CD8-positive, alpha-beta memory T cell (primary cell): ENCODE data around the gene KIF5C. TPM values are rescaled to one million over a fixed set of nuclear protein-coding genes. Genes with fewer than 3 reads are reported as not detected.
A peak's percentile ranks its signal among the peaks of the same experiment; 100 is the strongest.
"Not testable (repeated sequence)": the region's sequence is repeated elsewhere in the genome, so short reads cannot be mapped to it uniquely, and the experiment has no call there.

ENCODE experiments used
- CTCF ChIA-PET: fragments of 350-600 bp; sonication (Branson Sonifier 250); formaldehyde crosslinking; loops from one replicate; lab custom pipeline; 2021; ENCODE audit warnings: antibody characterized with exemption; lab: Charles Lee
- POLR2A ChIA-PET: fragments of 350-600 bp; sonication (Branson Sonifier 250); formaldehyde crosslinking; loops from one replicate; lab custom pipeline; 2021; ENCODE audit warnings: antibody characterized with exemption; lab: Charles Lee
- DNase-seq, 5 donors: peaks; one replicate each; pipeline versions ENCODE4 v3.0.0 to v3.0.0-alpha.2; 2020 to 2022; ENCODE audit warnings: mixed read lengths in 1 of 5
- H3K27ac ChIP-seq: one replicate; pipeline ENCODE4 v1.7.0; 2013; ENCODE audit warnings: low read depth, mild to moderate bottlenecking, low read length, moderate library complexity
- H3K27me3 ChIP-seq: 2 replicates; pipeline ENCODE4 v1.7.0; 2013; ENCODE audit warnings: low read length, mild to moderate bottlenecking; ENCODE audit not compliant: insufficient read depth, poor library complexity, severe bottlenecking
- H3K36me3 ChIP-seq: 2 replicates; pipeline ENCODE4 v1.7.0; 2013; ENCODE audit warnings: mild to moderate bottlenecking, low read length, moderate library complexity; ENCODE audit not compliant: insufficient read depth
- H3K4me1 ChIP-seq: 2 replicates; pipeline ENCODE4 v1.7.0; 2013; ENCODE audit warnings: mild to moderate bottlenecking, low read length, moderate library complexity; ENCODE audit not compliant: insufficient read depth
- H3K4me3 ChIP-seq: 2 replicates; pipeline ENCODE4 v1.7.0; 2013; ENCODE audit warnings: mild to moderate bottlenecking, low read length
- H3K9me3 ChIP-seq: 2 replicates; pipeline ENCODE4 v1.7.0; 2013; ENCODE audit warnings: mild to moderate bottlenecking, low read length
- H3K27ac Mint-ChIP-seq, 8 donors: one replicate each; pipeline ENCODE4 v1.8.0; 2020 to 2021; ENCODE audit warnings: mixed read lengths in 8 of 8, mild to moderate bottlenecking in 6 of 8, inconsistent platforms in 3 of 8, moderate library complexity in 3 of 8
- H3K27me3 Mint-ChIP-seq, 2 donors: one replicate each; pipeline ENCODE4 v1.8.0; 2020 to 2021; ENCODE audit warnings: mixed read lengths in 2 of 2, mild to moderate bottlenecking in 1 of 2, moderate library complexity in 1 of 2
- H3K36me3 Mint-ChIP-seq, 3 donors: one replicate each; pipeline ENCODE4 v1.8.0; 2020 to 2021; ENCODE audit warnings: mixed read lengths in 3 of 3, inconsistent platforms in 1 of 3, mild to moderate bottlenecking in 1 of 3
- H3K4me1 Mint-ChIP-seq, 3 donors: one replicate each; pipeline ENCODE4 v1.8.0; 2020 to 2021; ENCODE audit warnings: mixed read lengths in 3 of 3, inconsistent platforms in 1 of 3, mild to moderate bottlenecking in 1 of 3
- H3K4me3 Mint-ChIP-seq, 7 donors: one replicate each; pipeline ENCODE4 v1.8.0; 2020 to 2021; ENCODE audit warnings: mixed read lengths in 7 of 7, mild to moderate bottlenecking in 6 of 7, moderate library complexity in 4 of 7, inconsistent platforms in 2 of 7
- H3K9me3 Mint-ChIP-seq, 5 donors: one replicate each; pipeline ENCODE4 v1.8.0; 2020 to 2022; ENCODE audit warnings: mixed read lengths in 5 of 5, mild to moderate bottlenecking in 3 of 5, moderate library complexity in 2 of 5, inconsistent platforms in 1 of 5
- polyA plus RNA-seq: library from polyadenylated mRNA; unstranded; fragments of 300-500 nt; fragmentation: Illumina TruSeq; gene quantifications from one replicate; pipeline ENCODE4 v1.2.3, GENCODE V29; 2021
- total RNA-seq, 2 experiments: library from RNA; stranded (reverse); gene quantifications; one replicate each; pipeline ENCODE4 v1.2.3, GENCODE V29; 2021

The KIF5C gene
- total and polyA plus RNA-seq, 3 experiments from 2014 or later, result 3.4 to 19.8 (median 18.2) TPM

DNA sequence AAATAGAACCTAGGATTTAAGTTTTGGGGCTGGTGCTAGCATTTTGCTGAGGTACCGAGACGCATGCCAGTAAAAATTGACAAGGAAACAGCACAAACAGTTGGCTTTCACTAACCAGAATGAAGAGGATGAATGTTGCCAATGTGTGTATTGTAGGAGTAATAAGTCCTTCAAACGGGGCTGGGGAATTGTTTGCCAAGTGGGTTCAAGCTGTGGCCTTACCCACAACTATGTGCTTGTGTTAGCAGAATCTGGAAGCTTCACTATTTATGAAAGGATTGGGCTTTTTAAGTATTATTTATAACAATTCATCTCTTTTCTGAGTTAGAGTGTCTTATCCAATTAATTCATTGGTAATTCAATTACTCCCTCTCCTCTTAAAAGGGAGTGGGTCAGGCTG lies 15.0 kb upstream of the KIF5C start:
- Histone ChIP-seq H3K27me3 (no peaks in the 10 kb centered on the region), H3K9me3 (no peaks in the 10 kb centered on the region), H3K4me3 (no peak overlapping the region), H3K36me3 (no peaks in the 10 kb centered on the region), H3K27ac (no peak overlapping the region), H3K4me1 (no peaks in the 10 kb centered on the region)
- Mint-ChIP-seq H3K36me3 (peaks cover 0 to 3% (median 0%) of the 10 kb centered on the region in 3 donors), H3K4me1 (peaks cover 0 to 8% (median 0%) of the 10 kb centered on the region in 3 donors), H3K27ac (no peak overlapping the region), H3K4me3 (no peak overlapping the region), H3K27me3 (peaks cover 16 to 36% of the 10 kb centered on the region in 2 donors), H3K9me3 (no peaks in the 10 kb centered on the region)
- no peak for DNase-seq
- ChIA-PET POLR2A (no interaction called here), CTCF (no interaction called here)

GRCh38 chr2:148861367-148861766 lies 13.7 kb upstream of the KIF5C start:
- Histone ChIP-seq H3K4me1 (no peaks in the 10 kb centered on the region), H3K9me3 (no peaks in the 10 kb centered on the region), H3K4me3 (no peak overlapping the region), H3K27ac (no peak overlapping the region), H3K27me3 (no peaks in the 10 kb centered on the region), H3K36me3 (no peaks in the 10 kb centered on the region)
- Mint-ChIP-seq H3K36me3 (peaks cover 0 to 3% (median 0%) of the 10 kb centered on the region in 3 donors), H3K4me3 (peak overlapping the region in 1 of 7 donors; percentile 64), H3K4me1 (peaks cover 0 to 8% (median 0%) of the 10 kb centered on the region in 3 donors), H3K9me3 (no peaks in the 10 kb centered on the region), H3K27me3 (peaks cover 15 to 35% of the 10 kb centered on the region in 2 donors), H3K27ac (no peak overlapping the region)
- ChIA-PET POLR2A (no interaction called here), CTCF (no interaction called here)
- no peak for DNase-seq

GRCh38 chr2:148862478-148862877 lies 12.5 kb upstream of the KIF5C start:
- H3K36me3 ChIP-seq, H3K4me3 ChIP-seq, H3K9me3 Mint-ChIP-seq, H3K36me3 Mint-ChIP-seq, H3K9me3 ChIP-seq, H3K27me3 ChIP-seq, DNase-seq, H3K27ac ChIP-seq, H3K4me3 Mint-ChIP-seq, POLR2A ChIA-PET, CTCF ChIA-PET, H3K4me1 Mint-ChIP-seq, H3K4me1 ChIP-seq, H3K27ac Mint-ChIP-seq: not testable (repeated sequence)
- peaks cover 14 to 39% of the 10 kb centered on the region in 2 donors for H3K27me3 Mint-ChIP-seq

DNA sequence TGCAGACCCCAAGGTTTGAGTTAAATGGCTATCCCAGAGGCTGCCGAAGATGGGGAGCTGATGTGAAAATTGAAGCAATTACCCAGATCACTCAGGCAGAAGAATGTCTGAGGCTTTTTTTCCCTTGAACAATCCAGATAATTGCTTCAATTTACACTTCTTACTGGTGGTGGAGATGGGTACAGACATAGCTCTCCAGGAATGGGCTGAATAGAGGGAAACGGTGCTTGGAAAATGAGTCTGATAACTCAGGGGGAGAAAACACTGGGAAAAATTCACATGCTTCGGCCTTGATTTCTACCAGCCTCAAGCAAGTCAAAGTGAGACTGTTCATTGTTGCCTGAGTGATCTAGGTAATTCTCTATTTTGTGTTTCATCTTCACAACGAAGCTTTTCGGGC lies 9.5 kb upstream of the KIF5C start:
- Histone ChIP-seq H3K27me3 (no peaks in the 10 kb centered on the region), H3K27ac (no peak overlapping the region), H3K9me3 (no peaks in the 10 kb centered on the region), H3K36me3 (no peaks in the 10 kb centered on the region), H3K4me1 (no peaks in the 10 kb centered on the region), H3K4me3 (no peak overlapping the region)
- H3K4me3 Mint-ChIP-seq, result no peak overlapping the region
- DNase-seq, result no peak
- POLR2A ChIA-PET, result no interaction called here
- peaks cover 0 to 2% (median 0%) of the 10 kb centered on the region in 5 donors for H3K9me3 Mint-ChIP-seq
- H3K27me3 Mint-ChIP-seq, result peaks cover 18 to 49% of the 10 kb centered on the region in 2 donors
- H3K4me1 Mint-ChIP-seq, result peaks cover 0 to 10% (median 0%) of the 10 kb centered on the region in 3 donors
- H3K27ac Mint-ChIP-seq, result no peak overlapping the region
- H3K36me3 Mint-ChIP-seq, result peaks cover 0 to 3% (median 0%) of the 10 kb centered on the region in 3 donors
- CTCF ChIA-PET, result no interaction called here

GRCh38 chr2:148866091-148866490 lies 8.9 kb upstream of the KIF5C start:
- DNase-seq, result no peak
- Mint-ChIP-seq H3K27ac (no peak overlapping the region), H3K36me3 (peaks cover 0 to 3% (median 0%) of the 10 kb centered on the region in 3 donors), H3K4me1 (peaks cover 0 to 9% (median 0%) of the 10 kb centered on the region in 3 donors), H3K4me3 (no peak overlapping the region), H3K27me3 (peaks cover 18 to 51% of the 10 kb centered on the region in 2 donors), H3K9me3 (peaks cover 0 to 2% (median 0%) of the 10 kb centered on the region in 5 donors)
- Histone ChIP-seq H3K27ac (no peak overlapping the region), H3K27me3 (no peaks in the 10 kb centered on the region), H3K36me3 (no peaks in the 10 kb centered on the region), H3K4me1 (no peaks in the 10 kb centered on the region), H3K9me3 (no peaks in the 10 kb centered on the region), H3K4me3 (no peak overlapping the region)
- POLR2A ChIA-PET, result no interaction called here
- CTCF ChIA-PET, result no interaction called here

GRCh38 chr2:148867079-148867769 lies 7.8 kb upstream of the KIF5C start:
- Mint-ChIP-seq H3K36me3 (no peaks in the 10 kb centered on the region), H3K27me3 (peaks cover 21 to 50% of the 10 kb centered on the region in 2 donors), H3K27ac (no peak overlapping the region), H3K4me1 (peaks cover 0 to 2% (median 0%) of the 10 kb centered on the region in 3 donors), H3K4me3 (no peak overlapping the region), H3K9me3 (peaks cover 0 to 2% (median 0%) of the 10 kb centered on the region in 5 donors)
- Histone ChIP-seq H3K27ac (no peak overlapping the region), H3K27me3 (no peaks in the 10 kb centered on the region), H3K36me3 (no peaks in the 10 kb centered on the region), H3K4me3 (no peak overlapping the region), H3K9me3 (no peaks in the 10 kb centered on the region), H3K4me1 (no peaks in the 10 kb centered on the region)
- CTCF ChIA-PET, result no interaction called here
- POLR2A ChIA-PET, result no interaction called here
- DNase-seq, result no peak

- peak overlapping the region; percentile 87 to 96 (median 88) for H3K4me3 Mint-ChIP-seq
- no peaks in the 10 kb centered on the region for H3K9me3 ChIP-seq
- H3K36me3 ChIP-seq, result no peaks in the 10 kb centered on the region
- no peak overlapping the region for H3K27ac ChIP-seq
- H3K36me3 Mint-ChIP-seq, result peaks cover 0 to 4% (median 0%) of the 10 kb centered on the region in 3 donors
- no peaks in the 10 kb centered on the region for H3K9me3 Mint-ChIP-seq
- peak in 2 of 5 donors; percentile 15 to 49 for DNase-seq
- peaks cover 19 to 22% (median 19%) of the 10 kb centered on the region in 3 donors for H3K4me1 Mint-ChIP-seq
- peaks cover 25 to 41% of the 10 kb centered on the region in 2 donors for H3K27me3 Mint-ChIP-seq
- ChIA-PET CTCF (interaction anchor here (0.6 kb wide), 1 partner anchor 802 kb away, joined by 3 read pairs; no protein-coding TSS in a partner anchor), POLR2A (interaction anchor here (2.2 kb wide), 1 partner anchor 230 kb away, joined by 7 read pairs; no protein-coding TSS in a partner anchor)
- H3K4me1 ChIP-seq, result peaks cover 5% of the 10 kb centered on the region
- peak overlapping the region in 4 of 8 donors; percentile 63 to 91 (median 78) for H3K27ac Mint-ChIP-seq
- peaks cover 5% of the 10 kb centered on the region for H3K27me3 ChIP-seq
- H3K4me3 ChIP-seq, result peak overlapping the region; percentile 28
Measured at GRCh38 chr2:148875387-148876051, 492 bp downstream of the KIF5C start.

GRCh38 chr2:148876202-148876594 lies 1.2 kb downstream of the KIF5C start:
- peak in 2 of 5 donors; percentile 18 to 51 for DNase-seq
- Histone ChIP-seq H3K4me1 (peaks cover 5% of the 10 kb centered on the region), H3K27me3 (peaks cover 5% of the 10 kb centered on the region), H3K9me3 (no peaks in the 10 kb centered on the region), H3K4me3 (peak overlapping the region; percentile 55), H3K27ac (no peak overlapping the region), H3K36me3 (no peaks in the 10 kb centered on the region)
- CTCF ChIA-PET, result interaction anchor here (0.6 kb wide), 1 partner anchor 802 kb away, joined by 3 read pairs; no protein-coding TSS in a partner anchor
- Mint-ChIP-seq H3K27me3 (peaks cover 29 to 35% of the 10 kb centered on the region in 2 donors), H3K4me3 (peak overlapping the region; percentile 87 to 96 (median 88)), H3K9me3 (peaks cover 0 to 4% (median 3%) of the 10 kb centered on the region in 5 donors), H3K27ac (peak overlapping the region; percentile 61 to 94 (median 90)), H3K36me3 (peaks cover 0 to 4% (median 0%) of the 10 kb centered on the region in 3 donors), H3K4me1 (peaks cover 19 to 28% (median 22%) of the 10 kb centered on the region in 3 donors)
- POLR2A ChIA-PET, result interaction anchor here (0.7 to 2.2 kb wide), 2 partner anchors 13 to 231 kb away, joined by 3 to 7 read pairs; no protein-coding TSS in a partner anchor
